Smooth muscle cell (in vitro differentiated cells): ENCODE measurements around the gene CAAP1. TPM values are rescaled to one million over a fixed set of nuclear protein-coding genes. Genes with fewer than 3 reads are reported as not detected.

Experiments
- DNase-seq: peaks from one replicate; lab custom pipeline; 2025; ENCODE audit not compliant: unreplicated experiment; lab: John Stamatoyannopoulos, UW
- H2AFZ ChIP-seq: fragments of 200-600 bp; sonication (generic); 2 replicates; pipeline ENCODE4 v1.6.0; 2016; ENCODE audit warnings: antibody characterized with exemption, low read depth, mild to moderate bottlenecking
- H3F3A ChIP-seq: fragments of 200-600 bp; sonication (generic); 2 replicates; pipeline ENCODE4 v1.6.0; 2017; ENCODE audit warnings: antibody characterized with exemption, low read depth
- H3K27ac ChIP-seq: fragments of 200-600 bp; sonication (generic); 2 replicates; pipeline ENCODE4 v1.5.1; 2016; ENCODE audit warnings: low read depth, mild to moderate bottlenecking
- H3K27me3 ChIP-seq: fragments of 200-600 bp; sonication (generic); 2 replicates; pipeline ENCODE4 v1.6.1; 2016; ENCODE audit warnings: low read depth, mild to moderate bottlenecking
- H3K36me3 ChIP-seq: fragments of 200-600 bp; sonication (generic); 2 replicates; pipeline ENCODE4 v1.5.1; 2016; ENCODE audit warnings: low read depth
- H3K4me1 ChIP-seq: fragments of 200-600 bp; sonication (generic); 2 replicates; pipeline ENCODE4 v1.5.1; 2016; ENCODE audit warnings: low read depth
- H3K4me2 ChIP-seq: fragments of 200-600 bp; sonication (generic); 2 replicates; pipeline ENCODE4 v1.6.0; 2016; ENCODE audit warnings: mild to moderate bottlenecking
- H3K4me3 ChIP-seq: fragments of 200-600 bp; sonication (generic); 2 replicates; pipeline ENCODE4 v1.5.1; 2016; ENCODE audit warnings: mild to moderate bottlenecking
- H3K79me2 ChIP-seq: fragments of 200-600 bp; sonication (generic); 2 replicates; pipeline ENCODE4 v1.6.0; 2016; ENCODE audit warnings: low read depth, mild to moderate bottlenecking
- H3K9ac ChIP-seq: fragments of 200-600 bp; sonication (generic); 2 replicates; pipeline ENCODE4 v1.6.0; 2016; ENCODE audit warnings: low read depth
- H3K9me3 ChIP-seq: fragments of 200-600 bp; sonication (generic); replicated peaks from 2 replicates; pipeline ENCODE4 v1.5.1; 2016; ENCODE audit warnings: low read depth
- H4K20me1 ChIP-seq: fragments of 200-600 bp; sonication (generic); 2 replicates; pipeline ENCODE4 v1.6.0; 2016; ENCODE audit warnings: low read depth
- CTCF ChIP-seq: fragments of 200-600 bp; sonication (generic); IDR thresholded peaks from 2 replicates; pipeline ENCODE4 v1.5.1; 2017; ENCODE audit warnings: borderline replicate concordance, mild to moderate bottlenecking, antibody characterized with exemption; ENCODE audit not compliant: insufficient read depth, poor library complexity, severe bottlenecking
- WGBS: methylation state at CpG from one replicate; pipeline ENCODE4 v1.1.7; 2016; ENCODE audit warnings: low lambda C conversion rate; 5-methylcytosine and 5-hydroxymethylcytosine counted together
- polyA plus RNA-seq: library from polyadenylated mRNA; unstranded; fragments of >200 nt; fragmentation: Nextera tagmentation; extraction: Ambion mirVana; gene quantifications from 2 replicates; pipeline ENCODE4 v1.2.1, GENCODE V29; 2016
- total RNA-seq: library from RNA; depleted of rRNA; stranded (reverse); fragments of >200 nt; gene quantifications from 2 replicates; pipeline ENCODE4 v1.2.3, GENCODE V29; 2014

The CAAP1 gene
- total RNA-seq, result 18.7 and 31.6 TPM in 2 replicates
- 15.1 and 18.4 TPM in 2 replicates for polyA plus RNA-seq

GRCh38 chr9:26892251-26893029 lies at the start of gene CAAP1:
CAAP1 (minus strand) TSS chr9:26892802; CDS start chr9:26892715, 87 bp downstream.
- H3K79me2 ChIP-seq, result peaks cover 45% of the 10 kb centered on the region
- H3K27me3 ChIP-seq, result no peaks in the 10 kb centered on the region
- H3K27ac ChIP-seq, result peak within 1 kb of the TSS; percentile 95
- peak within 1 kb of the TSS; percentile 93 for H2AFZ ChIP-seq
- no peaks in the 10 kb centered on the region for H3K9me3 ChIP-seq
- peak within 1 kb of the TSS; percentile 93 for H3K4me3 ChIP-seq
- peak within 1 kb of the TSS; percentile 95 for H3K9ac ChIP-seq
- TF ChIP-seq CTCF, result no peak
- peaks cover 8% of the 10 kb centered on the region for H3K4me1 ChIP-seq
- WGBS, result under 1% methylated on average over 65 of the region's 70 CpGs
- peaks cover 4% of the 10 kb centered on the region for H4K20me1 ChIP-seq
- peak within 1 kb of the TSS; percentile 95 for H3K4me2 ChIP-seq
- no peaks in the 10 kb centered on the region for H3K36me3 ChIP-seq
- H3F3A ChIP-seq, result peaks cover 3% of the 10 kb centered on the region
- peak; percentile 69 for DNase-seq

- H3K4me1 ChIP-seq, result peaks cover 18% of the 10 kb centered on the region
These were observed 48.2 kb upstream of the CAAP1 start for GRCh38 chr9:26940779-26941178.

GRCh38 chr9:26939955-26940711 lies 47.5 kb upstream of the CAAP1 start:
- H3K79me2 ChIP-seq, result peaks cover 99% of the 10 kb centered on the region
- peaks cover 61% of the 10 kb centered on the region for H4K20me1 ChIP-seq
- H3K9me3 ChIP-seq, result no peaks in the 10 kb centered on the region
- no peak for DNase-seq
- no peaks in the 10 kb centered on the region for H3K27me3 ChIP-seq
- no peak overlapping the region for H3K9ac ChIP-seq
- no peaks in the 10 kb centered on the region for H3F3A ChIP-seq
- WGBS, result 94% methylated on average over 3 of the region's 3 CpGs
- peaks cover 12% of the 10 kb centered on the region for H3K4me1 ChIP-seq
- H2AFZ ChIP-seq, result no peak overlapping the region
- H3K27ac ChIP-seq, result no peak overlapping the region
- no peaks in the 10 kb centered on the region for H3K36me3 ChIP-seq
- no peak overlapping the region for H3K4me2 ChIP-seq
- H3K4me3 ChIP-seq, result no peak overlapping the region
- no peak for TF ChIP-seq CTCF

More at GRCh38 chr9:26940779-26941178, 48.2 kb upstream of the CAAP1 start:
- no peak overlapping the region for H2AFZ ChIP-seq
- no peak overlapping the region for H3K4me2 ChIP-seq
- H3K9ac ChIP-seq, result no peak overlapping the region
- no peaks in the 10 kb centered on the region for H3K36me3 ChIP-seq
- H3F3A ChIP-seq, result no peaks in the 10 kb centered on the region
- DNase-seq, result no peak
- H3K27me3 ChIP-seq, result no peaks in the 10 kb centered on the region
- no peak overlapping the region for H3K27ac ChIP-seq
- no peak for TF ChIP-seq CTCF
- H4K20me1 ChIP-seq, result peaks cover 60% of the 10 kb centered on the region
- no peak overlapping the region for H3K4me3 ChIP-seq
- peaks cover 99% of the 10 kb centered on the region for H3K79me2 ChIP-seq
- 91% methylated on average over 1 of the region's 1 CpG for WGBS
- H3K9me3 ChIP-seq, result no peaks in the 10 kb centered on the region
